ENCODE data around the gene ZNF436. TPM values are rescaled to one million over a fixed set of nuclear protein-coding genes. Genes with fewer than 3 reads are reported as not detected.
A peak's percentile ranks its signal among the peaks of the same experiment; 100 is the strongest.

ZNF436 gene
- total and polyA plus RNA-seq, 2 of the 8 experiments (the other 6 are each of a cell fraction or from before 2014, with no cell fraction given) = 0.65 to 1.8 TPM

DNA sequence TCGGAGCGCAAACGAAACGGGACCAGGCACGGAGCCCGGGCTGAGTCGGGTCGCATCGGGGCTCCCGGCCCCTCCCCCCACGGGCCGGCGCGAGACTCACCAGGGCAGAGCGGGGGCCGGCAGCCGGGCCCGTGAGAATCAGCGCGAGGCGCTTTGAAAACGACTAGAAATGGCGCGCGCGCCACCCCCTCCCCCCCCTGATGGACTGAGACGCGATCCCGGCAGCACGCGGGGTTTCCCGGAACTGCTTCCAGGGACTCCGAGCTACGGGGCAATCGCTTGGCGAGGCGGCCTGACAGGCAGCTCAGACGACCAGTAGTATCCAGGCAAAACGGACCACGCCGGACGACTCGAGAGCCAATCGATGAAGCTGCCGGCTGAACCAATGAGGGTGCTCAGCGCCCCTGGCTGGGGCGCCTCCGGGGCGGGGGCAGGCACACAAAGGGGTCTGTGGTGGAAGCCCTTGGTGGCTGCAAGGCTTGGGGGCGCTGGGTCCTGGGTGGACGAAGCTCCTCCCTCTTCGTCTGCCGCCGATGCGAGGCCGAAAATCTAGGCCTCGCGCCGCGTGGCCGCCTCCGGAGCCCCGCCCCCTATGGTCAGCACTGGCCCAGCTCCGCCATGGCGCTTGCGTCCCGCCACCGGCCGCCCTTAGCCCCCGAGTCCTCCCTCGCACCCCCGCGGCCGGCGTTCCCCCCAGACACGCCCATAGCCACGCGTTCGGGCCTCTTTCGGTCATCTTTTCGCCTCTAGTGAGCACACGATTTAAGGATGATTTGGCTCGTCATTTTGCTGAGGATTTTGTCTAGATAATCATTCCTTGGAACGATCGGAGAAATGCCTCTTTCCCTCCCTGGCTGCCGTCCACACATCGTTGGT is 25.3 kb downstream of the ZNF436 start, which contains the start of gene HNRNPR (continued):
- no peak for TF ChIP-seq CTCF (IDR thresholded peaks at IDR 0.05; ENCODE audit: control extremely low read depth in 1 of 3, insufficient read depth in 1 of 3, low read depth in 1 of 3, low read length in 3 of 3)
- TF ChIP-seq SP4 (IDR thresholded peaks at IDR 0.05; ENCODE audit: low read length) = peak; percentile 25; the same call in 1 of the 2 replicates
- no peak for TF ChIP-seq ZNF274 (IDR thresholded peaks at IDR 0.05; ENCODE audit: borderline replicate concordance, extremely low read depth, low read length)
- TF ChIP-seq KDM5A (IDR thresholded peaks at IDR 0.05; ENCODE audit: low read length) = no peak
- peak; percentile 76 for TF ChIP-seq ASH2L (IDR thresholded peaks at IDR 0.05; ENCODE audit: low read length)
- no peak for TF ChIP-seq RAD21 (IDR thresholded peaks at IDR 0.05 in 1 of 2, conservative IDR thresholded peaks at IDR 0.05 in 1 of 2; ENCODE audit: low read depth in 2 of 2, low read length in 2 of 2)
- no peak for TF ChIP-seq JUND (IDR thresholded peaks at IDR 0.05; ENCODE audit: low read length)
- TF ChIP-seq CHD1 (IDR thresholded peaks at IDR 0.05; ENCODE audit: low read depth, low read length) = no peak
- 0 out of 2 replicates have a peak, but pooled peaks have one; percentile 47 for TF ChIP-seq GTF2F1 (IDR thresholded peaks at IDR 0.05; ENCODE audit: borderline replicate concordance, low read depth, low read length)
- TF ChIP-seq, protein P1, sequence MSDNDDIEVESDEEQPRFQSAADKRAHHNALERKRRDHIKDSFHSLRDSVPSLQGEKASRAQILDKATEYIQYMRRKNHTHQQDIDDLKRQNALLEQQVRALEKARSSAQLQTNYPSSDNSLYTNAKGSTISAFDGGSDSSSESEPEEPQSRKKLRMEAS (IDR thresholded peaks at IDR 0.05) = peak; percentile 79
- TF ChIP-seq TAF1 (IDR thresholded peaks at IDR 0.05; ENCODE audit: low read depth, low read length) = peak; percentile 88
- TF ChIP-seq POLR2AphosphoS5 (IDR thresholded peaks at IDR 0.05; ENCODE audit: low read depth, low read length) = no peak; the same call in none of the 2 replicates
- TF ChIP-seq HDAC6 (IDR thresholded peaks at IDR 0.05; ENCODE audit: low read depth, low read length) = no peak
- TF ChIP-seq, protein P2, sequence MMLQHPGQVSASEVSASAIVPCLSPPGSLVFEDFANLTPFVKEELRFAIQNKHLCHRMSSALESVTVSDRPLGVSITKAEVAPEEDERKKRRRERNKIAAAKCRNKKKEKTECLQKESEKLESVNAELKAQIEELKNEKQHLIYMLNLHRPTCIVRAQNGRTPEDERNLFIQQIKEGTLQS (IDR thresholded peaks at IDR 0.05; ENCODE audit: insufficient read depth, low read depth, low read length) = no peak
- no peak for TF ChIP-seq FOSL1 (IDR thresholded peaks at IDR 0.05; ENCODE audit: insufficient read depth, low read depth, low read length)
- peak; percentile 71 to 72; a peak in 2 of 4 replicates for TF ChIP-seq HDAC2 (IDR thresholded peaks at IDR 0.05; ENCODE audit: borderline replicate concordance in 1 of 2, low read depth in 2 of 2, low read length in 2 of 2)
- TF ChIP-seq SP1 (IDR thresholded peaks at IDR 0.05; ENCODE audit: low read depth, low read length) = peak; percentile 94
- TF ChIP-seq EZH2 (IDR thresholded peaks at IDR 0.05; ENCODE audit: low read depth, low read length, severe bottlenecking) = no peak
- TF ChIP-seq SP2 (IDR thresholded peaks at IDR 0.05; ENCODE audit: low read length) = peak; percentile 80
